ENCODE measurements around the gene CSTB. TPM values are rescaled to one million over a fixed set of nuclear protein-coding genes. Genes with fewer than 3 reads are reported as not detected.

The CSTB gene
- total and polyA plus RNA-seq, 4 donors: 3.8 to 62.4 (median 33.7) TPM

- no peak for TF ChIP-seq RAD21 (IDR thresholded peaks at IDR 0.05)
- TF ChIP-seq NR2F2 (IDR thresholded peaks at IDR 0.05): no peak
- no peak for TF ChIP-seq SP1 (IDR thresholded peaks at IDR 0.05)
Observed at GRCh38 chr21:43814215-43815106, 38.4 kb upstream of the CSTB start (continued).

- no peak for TF ChIP-seq RXRA (IDR thresholded peaks at IDR 0.05)
- Histone ChIP-seq H3K4me3 (ENCODE audit: low read depth in 1 of 3, low read length in 3 of 3) (no peak overlapping the region), H3K9me3 (ENCODE audit: control insufficient read depth in 4 of 4, low read length in 3 of 4) (no peaks in the 10 kb centered on the region), H3K27me3 (ENCODE audit: control insufficient read depth in 4 of 4, insufficient read depth in 4 of 4, low read length in 3 of 4) (no peaks in the 10 kb centered on the region), H3K36me3 (ENCODE audit: control insufficient read depth in 4 of 4, insufficient read depth in 3 of 4, low read depth in 1 of 4, low read length in 3 of 4) (no peaks in the 10 kb centered on the region), H3K9ac (ENCODE audit: low read depth in 1 of 2, low read length in 2 of 2) (no peak overlapping the region), H3K27ac (ENCODE audit: low read depth in 1 of 2, low read length in 2 of 2) (no peak overlapping the region), H3K4me1 (ENCODE audit: control insufficient read depth in 4 of 4, insufficient read depth in 4 of 4, low read length in 3 of 4) (peaks cover 12 to 46% (median 31%) of the 10 kb centered on the region in 4 donors)
- WGBS: 78% methylated on average over 5 of the region's 5 CpGs
- DNase-seq (ENCODE audit: low spot score): no peak
Observed at GRCh38 chr21:43813656-43813980, 37.5 kb upstream of the CSTB start.

DNA sequence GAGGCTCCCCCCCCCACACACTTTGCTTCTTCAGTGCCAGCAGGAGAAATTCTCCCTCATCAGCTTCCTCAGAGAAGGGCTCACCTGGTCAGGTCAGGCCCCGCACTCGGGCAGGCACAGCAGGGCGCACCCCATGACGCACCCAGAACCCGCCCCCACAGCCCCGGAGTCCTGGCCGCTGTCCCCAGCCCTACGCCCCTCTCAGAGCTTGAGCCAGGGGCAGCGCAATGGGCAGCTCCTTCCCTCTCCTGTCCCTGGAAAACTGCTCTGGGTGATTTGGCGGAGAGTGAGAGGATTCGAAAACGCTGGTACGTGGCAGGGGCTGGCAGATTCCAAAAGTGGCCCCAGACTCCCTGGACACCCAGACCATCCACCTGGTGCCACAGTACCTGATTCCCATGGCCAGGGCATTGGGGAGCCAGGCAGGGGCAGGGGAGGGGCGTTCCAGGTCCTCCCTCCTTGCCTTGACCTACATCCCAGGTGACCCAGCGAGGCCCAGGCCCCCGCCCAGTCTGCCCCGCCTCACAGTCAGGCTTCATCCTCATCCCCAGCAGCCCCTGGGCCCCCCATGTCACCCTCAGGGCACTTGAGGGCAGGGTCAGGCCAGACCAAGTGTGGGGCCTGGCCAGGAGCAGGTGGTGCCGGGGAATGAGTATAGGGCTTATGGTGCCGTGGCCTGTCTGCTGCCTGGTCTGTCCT, 37.0 kb upstream of the CSTB start:
- Histone ChIP-seq H3K27me3 (ENCODE audit: control insufficient read depth in 4 of 4, insufficient read depth in 4 of 4, low read length in 3 of 4) (no peaks in the 10 kb centered on the region), H3K4me3 (ENCODE audit: low read depth in 1 of 3, low read length in 3 of 3) (no peak overlapping the region), H3K4me1 (ENCODE audit: control insufficient read depth in 4 of 4, insufficient read depth in 4 of 4, low read length in 3 of 4) (peaks cover 12 to 51% (median 34%) of the 10 kb centered on the region in 4 donors), H3K27ac (ENCODE audit: low read depth in 1 of 2, low read length in 2 of 2) (no peak overlapping the region), H3K9ac (ENCODE audit: low read depth in 1 of 2, low read length in 2 of 2) (no peak overlapping the region), H3K9me3 (ENCODE audit: control insufficient read depth in 4 of 4, low read length in 3 of 4) (no peaks in the 10 kb centered on the region), H3K36me3 (ENCODE audit: control insufficient read depth in 4 of 4, insufficient read depth in 3 of 4, low read depth in 1 of 4, low read length in 3 of 4) (no peaks in the 10 kb centered on the region)
- DNase-seq (ENCODE audit: low spot score): no peak
- TF ChIP-seq, protein P1, sequence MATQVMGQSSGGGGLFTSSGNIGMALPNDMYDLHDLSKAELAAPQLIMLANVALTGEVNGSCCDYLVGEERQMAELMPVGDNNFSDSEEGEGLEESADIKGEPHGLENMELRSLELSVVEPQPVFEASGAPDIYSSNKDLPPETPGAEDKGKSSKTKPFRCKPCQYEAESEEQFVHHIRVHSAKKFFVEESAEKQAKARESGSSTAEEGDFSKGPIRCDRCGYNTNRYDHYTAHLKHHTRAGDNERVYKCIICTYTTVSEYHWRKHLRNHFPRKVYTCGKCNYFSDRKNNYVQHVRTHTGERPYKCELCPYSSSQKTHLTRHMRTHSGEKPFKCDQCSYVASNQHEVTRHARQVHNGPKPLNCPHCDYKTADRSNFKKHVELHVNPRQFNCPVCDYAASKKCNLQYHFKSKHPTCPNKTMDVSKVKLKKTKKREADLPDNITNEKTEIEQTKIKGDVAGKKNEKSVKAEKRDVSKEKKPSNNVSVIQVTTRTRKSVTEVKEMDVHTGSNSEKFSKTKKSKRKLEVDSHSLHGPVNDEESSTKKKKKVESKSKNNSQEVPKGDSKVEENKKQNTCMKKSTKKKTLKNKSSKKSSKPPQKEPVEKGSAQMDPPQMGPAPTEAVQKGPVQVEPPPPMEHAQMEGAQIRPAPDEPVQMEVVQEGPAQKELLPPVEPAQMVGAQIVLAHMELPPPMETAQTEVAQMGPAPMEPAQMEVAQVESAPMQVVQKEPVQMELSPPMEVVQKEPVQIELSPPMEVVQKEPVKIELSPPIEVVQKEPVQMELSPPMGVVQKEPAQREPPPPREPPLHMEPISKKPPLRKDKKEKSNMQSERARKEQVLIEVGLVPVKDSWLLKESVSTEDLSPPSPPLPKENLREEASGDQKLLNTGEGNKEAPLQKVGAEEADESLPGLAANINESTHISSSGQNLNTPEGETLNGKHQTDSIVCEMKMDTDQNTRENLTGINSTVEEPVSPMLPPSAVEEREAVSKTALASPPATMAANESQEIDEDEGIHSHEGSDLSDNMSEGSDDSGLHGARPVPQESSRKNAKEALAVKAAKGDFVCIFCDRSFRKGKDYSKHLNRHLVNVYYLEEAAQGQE (IDR thresholded peaks at IDR 0.05): no peak
- no peak for TF ChIP-seq RXRA (IDR thresholded peaks at IDR 0.05)
- TF ChIP-seq EGR1 (IDR thresholded peaks at IDR 0.05; ENCODE audit: low read depth in 2 of 2): no peak
- no peak for TF ChIP-seq YY1 (IDR thresholded peaks at IDR 0.05)
- no peak for TF ChIP-seq SP1 (IDR thresholded peaks at IDR 0.05)
- TF ChIP-seq TAF1 (conservative IDR thresholded peaks at IDR 0.05): no peak
- TF ChIP-seq ZBTB33 (IDR thresholded peaks at IDR 0.05): no peak
- no peak for TF ChIP-seq GABPA (IDR thresholded peaks at IDR 0.05 in 1 of 2, conservative IDR thresholded peaks at IDR 0.05 in 1 of 2)
- WGBS: 92% methylated on average over 19 of the region's 19 CpGs
